SHP77 (cell line): ENCODE results near the gene TMEM272.

Experiments used
- DNase-seq, 2 experiments: peaks; one replicate each; lab custom pipeline; 2025; lab: John Stamatoyannopoulos, UW

TMEM272 gene

DNA sequence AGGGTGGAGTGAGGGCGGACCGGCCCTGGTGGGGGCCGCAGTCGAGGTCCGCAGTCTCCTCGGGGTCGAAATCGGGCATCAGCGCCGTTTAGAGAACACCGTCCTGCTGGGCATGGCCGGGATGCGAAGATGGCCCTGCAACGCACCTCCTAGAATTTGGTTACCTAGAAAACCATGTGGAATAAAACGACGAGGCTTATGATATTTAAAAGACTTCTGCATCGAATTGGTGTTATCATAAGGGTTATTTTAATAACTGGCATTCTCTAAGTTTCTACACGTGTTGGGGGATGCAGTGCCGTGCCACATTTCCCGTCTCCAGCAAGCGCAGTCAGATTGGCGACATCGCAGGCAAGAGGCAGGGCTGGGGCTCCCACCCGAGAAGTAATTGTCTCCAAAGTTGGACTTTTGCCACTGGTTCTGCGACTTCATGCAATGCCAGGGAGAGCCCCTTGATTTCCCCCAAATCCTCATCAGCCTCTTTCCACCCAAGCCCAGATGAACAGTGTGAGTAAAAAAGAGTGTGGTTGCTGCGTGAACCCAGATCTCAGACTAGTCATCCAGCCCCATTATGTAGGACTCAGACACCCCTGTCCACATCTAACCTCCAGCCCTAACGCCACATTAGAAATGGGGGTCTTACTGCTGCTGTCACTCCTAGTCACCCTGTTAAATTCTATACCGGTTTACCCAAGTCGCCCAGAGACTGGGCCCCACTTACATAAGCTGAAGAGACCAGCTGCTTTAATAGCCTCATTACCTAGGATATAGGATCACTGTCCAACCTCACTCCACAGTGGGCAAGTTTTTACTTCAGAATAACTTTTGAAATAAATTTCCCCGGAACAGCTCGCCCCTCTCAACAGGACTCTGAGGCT is 40.4 kb downstream of the TMEM272 start:
- DNase-seq: peak in 1 of 2 experiments; percentile 0

DNA sequence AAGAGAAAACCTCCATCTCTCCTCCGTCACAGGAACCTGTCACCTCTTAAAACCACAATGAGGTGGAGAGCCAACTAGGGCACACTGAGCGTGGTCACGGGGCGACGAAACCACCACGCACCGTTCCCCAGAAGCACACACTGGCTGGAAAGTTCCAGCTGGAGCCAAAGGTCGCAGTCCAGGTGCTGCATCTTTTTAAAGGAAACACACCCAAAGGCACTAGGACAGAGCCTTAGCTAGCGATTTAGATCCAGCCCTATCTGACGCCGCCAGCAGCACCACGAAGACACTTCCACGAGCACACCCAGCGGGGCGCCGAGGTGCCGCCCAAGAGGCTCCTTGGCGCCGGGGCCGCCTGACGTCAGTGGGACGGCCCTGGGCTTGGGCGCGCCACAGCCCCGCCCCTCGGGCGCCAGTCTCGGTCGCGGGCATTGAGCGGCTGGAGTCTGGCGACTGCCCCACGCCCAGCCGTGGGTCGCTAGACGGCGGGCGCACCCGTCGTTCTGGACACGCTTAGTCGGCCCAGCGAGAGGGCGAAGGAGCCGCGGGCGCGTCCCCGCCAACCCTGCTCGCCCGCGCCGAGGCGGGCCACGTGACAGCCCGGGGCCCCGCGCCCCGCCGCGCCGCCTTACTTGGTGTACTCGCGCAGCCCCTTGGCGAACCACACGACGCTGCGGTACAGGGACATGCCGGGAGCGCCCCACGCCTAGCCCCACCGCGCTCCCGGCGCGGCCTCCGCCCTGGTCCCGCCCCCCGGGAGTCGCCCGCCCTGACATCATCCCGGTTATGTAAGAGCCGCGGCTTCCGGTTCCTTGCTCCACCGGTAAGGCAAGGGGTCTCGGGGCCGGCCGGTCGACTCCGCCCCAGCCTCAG is 41.3 kb downstream of the TMEM272 start, which contains the start of gene DHRS12:
TSS of gene DHRS12 (minus strand) at position 742 of the 873 bp plus-strand sequence. CDS start 4,504 bp downstream, outside the sequence.
- DNase-seq: peak; percentile 47 to 62

DNA sequence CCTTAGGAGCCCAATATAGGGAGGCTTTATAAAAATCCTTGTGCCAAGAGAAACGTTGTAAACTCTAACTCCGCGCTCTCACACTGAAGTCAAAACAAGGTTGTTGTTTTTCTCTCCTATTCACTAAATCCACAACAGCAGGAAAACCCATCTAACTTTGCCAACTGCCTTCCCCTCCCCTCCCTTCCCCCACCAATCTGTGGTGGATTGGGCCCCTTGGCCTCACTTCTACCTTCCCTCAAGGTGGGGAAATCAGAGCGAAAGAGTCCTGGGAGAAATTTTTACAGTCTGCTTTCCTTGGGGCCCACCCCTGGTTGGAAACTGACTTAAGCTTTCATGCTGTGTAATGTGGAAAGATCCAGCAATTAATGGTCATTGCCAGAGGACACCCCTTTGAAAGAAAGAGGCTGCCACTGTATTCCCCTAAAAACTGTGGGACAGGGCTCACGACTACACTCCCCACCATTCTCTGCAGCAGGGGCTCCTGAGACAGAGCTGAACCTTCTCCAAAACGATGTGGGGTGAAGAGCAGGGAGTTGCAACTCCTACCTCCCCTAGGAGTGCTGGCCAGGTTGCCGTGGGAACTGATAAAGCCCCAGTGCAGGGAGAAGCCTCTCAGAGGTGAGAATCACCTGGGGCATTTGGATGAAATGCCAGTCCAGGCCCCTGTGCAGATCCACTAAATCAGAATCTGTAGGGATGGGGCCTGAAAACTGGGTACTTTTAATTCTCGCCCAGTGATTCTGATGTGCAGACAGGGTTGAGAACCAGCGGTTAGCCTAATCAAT is 42.2 kb downstream of the TMEM272 start:
- DNase-seq: no peak

DNA sequence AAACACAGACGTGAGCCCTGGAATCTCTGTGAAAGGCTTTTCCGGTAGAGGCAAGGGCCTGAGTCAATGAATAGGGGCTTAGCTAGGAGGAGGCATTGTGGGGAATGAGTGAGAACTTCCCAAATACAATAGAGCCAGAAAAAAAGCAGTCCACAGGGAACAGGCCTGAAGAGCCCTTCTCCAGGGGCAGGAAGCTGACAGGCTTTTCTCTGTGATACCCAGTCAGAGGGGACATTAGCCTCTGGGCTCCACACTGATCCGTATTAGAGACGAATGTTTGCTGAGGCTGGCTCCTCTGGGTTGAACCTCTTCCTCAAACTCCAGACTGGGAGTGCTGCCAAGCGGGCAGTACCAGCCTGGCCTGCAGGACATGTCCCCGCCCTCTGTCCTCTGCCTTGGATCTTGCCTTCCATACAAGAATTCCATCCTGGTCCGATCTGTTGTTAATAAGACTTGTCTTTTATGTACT is 43.3 kb downstream of the TMEM272 start:
- DNase-seq: peak; percentile 27 to 54

DNA sequence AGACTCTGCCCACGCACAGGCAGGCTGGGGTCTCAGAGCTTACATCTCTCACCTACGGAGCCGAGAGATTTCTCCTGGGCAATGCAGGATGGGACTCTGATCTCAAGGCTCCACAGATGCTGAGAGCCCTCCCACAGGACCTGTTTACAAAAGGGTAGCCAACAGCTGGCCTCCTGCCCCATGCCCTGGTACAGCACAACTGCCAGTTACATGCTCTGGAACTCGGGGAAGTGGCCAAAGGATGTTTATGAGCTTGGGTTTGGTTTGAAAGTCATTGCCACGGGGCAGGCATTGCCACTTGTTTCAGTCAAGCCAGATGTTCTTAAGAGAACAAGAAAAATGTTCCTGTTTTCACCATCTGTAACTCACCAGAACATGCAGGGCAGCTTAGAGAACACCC is 44.5 kb downstream of the TMEM272 start:
- no peak for DNase-seq

DNA sequence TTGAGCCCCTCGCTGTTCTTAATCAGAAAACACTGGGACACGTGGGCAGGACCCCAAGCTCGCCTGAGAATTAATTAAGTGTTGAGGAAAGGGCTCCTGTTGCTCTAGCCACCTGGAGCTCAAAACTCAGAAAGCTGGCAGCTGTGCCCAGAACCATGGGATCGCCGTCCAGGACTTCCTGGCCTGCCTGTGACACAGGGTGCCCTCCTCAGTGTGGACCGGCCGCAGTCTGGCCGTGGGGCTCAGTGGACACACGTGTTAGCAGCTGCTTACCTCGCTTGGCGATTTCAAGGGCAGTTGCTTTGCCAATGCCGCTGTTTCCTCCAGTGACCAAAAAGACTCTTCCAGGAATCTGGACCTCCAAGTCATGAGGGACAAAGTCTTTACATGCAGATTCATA is 45.7 kb downstream of the TMEM272 start:
- no peak for DNase-seq

DNA sequence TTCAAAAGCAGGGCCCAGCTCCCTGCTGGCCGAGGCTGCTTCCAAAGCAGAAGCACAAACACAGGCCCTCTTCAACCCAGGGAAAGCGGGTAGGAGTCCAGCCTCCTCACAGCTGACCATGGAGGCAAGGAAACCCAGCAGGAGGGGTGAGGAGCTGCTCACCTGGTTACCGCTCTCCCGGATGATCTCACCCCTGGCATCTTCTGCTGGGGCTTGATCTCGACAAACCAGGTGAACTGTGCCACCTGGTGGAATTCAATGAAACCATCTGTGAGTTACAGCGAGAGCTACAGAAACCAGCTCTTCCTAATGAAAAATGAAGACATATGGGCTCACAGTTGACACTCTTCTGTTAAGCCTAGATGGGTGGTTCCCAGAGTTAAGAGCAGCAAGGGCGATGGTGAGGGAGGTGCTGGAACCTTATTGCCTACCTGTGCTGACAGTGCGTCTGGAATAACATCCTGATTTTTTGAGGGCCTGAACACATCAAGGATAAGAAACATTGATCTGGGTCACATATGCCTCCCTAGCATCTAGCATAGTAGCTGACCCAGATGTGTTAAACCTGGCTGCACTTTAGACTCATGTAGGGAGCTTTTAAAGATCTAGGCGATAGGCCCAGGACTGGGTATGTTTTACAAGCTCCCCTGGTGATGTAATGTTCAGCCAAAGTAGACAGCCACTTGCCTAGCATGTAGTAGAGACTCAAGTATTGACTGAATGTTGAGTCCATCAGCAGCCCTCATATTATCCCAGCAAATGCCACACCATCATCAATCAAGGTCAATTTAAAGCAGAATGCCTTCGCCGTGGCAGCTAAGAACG is 47.1 kb downstream of the TMEM272 start:
- DNase-seq: peak; percentile 76 to 77

DNA sequence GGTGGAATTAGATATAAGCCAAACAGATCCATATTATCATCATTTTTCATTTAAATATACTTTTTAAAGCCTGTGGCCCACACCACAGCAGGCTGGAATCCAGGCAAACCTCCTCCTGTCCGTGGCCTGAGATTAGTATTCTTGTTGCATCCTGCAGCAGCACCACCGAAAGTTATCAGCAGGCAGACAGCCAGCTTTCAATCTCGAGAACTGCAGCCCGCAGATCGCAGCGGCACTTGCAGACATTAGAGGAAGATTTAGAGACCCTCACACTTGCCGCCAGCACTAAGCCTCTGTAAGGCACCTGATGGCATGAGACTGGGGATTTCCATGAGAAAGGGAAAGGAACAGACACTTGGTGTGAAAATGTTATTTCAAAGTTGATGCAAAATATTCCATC is 48.4 kb downstream of the TMEM272 start:
- no peak for DNase-seq

DNA sequence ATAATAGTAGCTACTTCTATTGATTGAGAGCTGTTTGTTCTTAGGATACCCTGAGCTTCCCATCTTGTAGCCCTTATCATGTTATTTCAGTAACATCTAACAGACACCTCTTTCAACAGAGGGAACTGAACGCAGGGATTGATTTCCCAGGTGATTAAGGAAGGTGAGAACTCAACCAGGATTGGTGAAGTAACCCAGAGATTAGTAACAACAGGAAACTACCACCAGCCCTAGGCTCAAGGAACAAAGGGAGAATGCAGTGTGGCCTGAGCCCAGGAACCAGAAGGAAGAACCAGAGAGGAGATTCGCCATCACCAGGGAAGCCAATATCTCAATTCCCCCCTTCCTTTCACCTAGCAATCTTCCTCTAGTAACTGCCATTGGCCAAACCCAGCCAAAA is 49.6 kb downstream of the TMEM272 start:
- DNase-seq: no peak

DNA sequence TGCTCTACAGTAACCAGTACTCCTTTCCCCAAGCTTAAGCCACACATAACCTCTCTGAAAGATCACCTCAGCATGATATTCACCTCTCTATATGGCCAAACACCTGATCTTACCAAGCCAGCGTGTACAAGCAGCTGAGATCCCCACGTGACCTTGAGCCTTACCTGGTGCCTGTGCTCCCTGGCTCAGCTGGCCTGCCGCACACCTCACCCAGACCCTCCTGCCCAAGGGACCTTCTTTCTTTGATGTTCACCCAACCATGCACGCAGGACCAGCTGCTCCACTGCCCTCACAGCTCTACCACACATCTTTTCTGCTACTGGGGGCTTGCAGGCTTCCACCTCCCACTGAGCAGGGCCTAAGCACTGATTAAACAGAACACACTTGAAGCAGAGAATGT is 50.0 kb downstream of the TMEM272 start:
- DNase-seq: no peak

DNA sequence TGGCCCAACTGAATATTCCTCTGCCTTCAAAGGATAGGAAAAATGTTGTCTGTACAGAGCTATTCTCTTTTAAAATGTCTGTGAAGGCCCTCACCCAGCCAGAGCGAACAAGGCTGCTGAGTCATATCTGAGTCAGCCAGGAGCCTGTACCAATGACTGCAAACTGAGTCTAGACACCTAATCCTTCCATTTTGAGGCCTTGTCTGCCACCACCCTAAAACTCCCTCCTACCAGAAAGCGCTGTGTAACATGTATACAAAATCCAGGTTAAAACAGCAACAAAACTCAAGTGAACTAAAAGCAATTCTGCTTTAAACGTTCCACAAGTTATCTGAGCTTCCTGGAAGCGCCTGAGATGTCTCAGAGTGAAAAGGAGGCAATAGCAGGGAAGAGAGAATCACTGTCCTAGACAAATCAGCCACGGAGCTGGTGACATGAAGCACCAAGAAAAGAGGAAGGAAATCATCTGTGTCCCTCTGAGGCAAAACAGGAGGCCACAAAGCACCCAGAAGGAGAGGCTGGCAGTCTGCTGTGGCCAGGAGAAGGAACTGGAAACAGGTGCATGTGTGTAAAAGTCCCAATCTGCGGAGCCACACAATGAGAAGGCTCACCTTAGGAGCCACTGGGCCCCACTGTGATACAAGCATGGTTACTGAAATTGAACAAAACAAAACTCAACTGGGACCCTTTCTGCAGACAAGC is 51.3 kb downstream of the TMEM272 start:
- no peak for DNase-seq

DNA sequence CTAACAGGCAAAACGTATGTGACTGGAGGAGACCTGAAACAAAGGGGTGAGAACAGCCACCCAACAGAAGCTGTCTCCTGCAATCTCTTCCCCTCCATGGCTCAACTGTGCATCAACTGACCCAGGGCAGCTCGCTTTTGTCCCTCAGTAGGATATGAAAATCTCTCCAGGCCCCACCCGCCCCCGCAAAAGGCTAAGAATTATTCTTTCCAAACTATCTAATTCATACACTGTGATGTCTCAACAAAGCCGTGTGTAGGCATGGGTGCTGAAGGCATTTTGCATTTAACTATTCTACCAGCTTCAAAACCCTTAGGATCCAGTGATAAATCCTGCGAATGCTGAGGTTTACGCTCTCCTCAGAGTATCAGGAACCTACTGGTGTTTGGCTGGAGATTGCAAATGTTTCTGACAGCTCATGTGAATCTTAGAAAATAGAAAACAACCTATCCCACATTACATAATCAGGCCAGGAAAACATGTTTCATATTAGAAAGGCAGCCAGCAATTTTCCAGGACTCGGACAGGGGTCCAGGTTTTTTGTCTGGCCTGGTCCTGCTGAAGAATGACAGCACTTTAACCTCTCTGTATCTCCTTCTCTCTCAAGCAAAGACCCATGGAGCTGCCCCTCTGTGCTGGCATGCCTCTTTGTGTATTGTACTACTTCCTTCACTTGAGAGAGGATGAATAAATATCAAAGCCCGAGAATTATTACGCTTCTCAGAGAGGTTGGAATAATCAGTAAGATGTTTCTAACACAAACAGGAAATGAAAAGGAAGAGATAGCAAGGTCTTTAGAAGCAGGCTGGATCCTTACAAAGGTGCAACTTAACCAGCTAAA is 58.3 kb downstream of the TMEM272 start:
- no peak for DNase-seq

DNA sequence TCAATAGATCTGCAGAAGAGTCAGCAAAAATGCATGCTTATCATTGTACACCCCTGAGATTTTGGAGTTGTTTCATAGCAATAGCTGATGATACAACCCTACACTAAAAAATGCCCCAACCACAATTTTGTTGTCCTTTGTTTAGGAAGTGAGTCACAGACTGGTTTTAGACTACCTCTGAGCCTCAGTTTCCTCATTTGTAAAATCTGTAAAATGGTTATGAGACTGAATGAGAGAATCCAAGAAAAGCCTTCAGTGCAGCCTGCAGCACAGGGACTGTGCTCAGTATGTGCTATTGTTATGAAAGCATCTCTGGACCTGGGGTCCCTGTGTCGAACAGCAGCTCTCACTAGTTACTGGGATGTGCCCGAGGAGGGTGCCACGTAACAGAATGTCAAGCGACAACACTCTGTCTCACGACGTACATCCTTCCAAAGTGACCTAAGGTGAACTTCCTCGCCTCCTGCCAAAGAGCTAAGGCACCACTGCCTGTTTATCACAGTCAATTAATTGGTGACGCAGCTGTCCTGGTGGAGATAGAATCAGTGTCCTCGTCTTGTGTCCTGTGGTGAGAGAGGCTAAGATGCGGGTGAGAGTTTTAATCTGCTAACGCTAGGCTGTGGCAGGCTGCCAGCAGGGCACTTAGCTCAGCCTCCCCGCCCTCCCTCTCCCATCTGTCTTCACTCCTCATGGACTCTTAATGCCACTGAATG is 59.1 kb downstream of the TMEM272 start:
- peak; percentile 46 to 49 for DNase-seq

DNA sequence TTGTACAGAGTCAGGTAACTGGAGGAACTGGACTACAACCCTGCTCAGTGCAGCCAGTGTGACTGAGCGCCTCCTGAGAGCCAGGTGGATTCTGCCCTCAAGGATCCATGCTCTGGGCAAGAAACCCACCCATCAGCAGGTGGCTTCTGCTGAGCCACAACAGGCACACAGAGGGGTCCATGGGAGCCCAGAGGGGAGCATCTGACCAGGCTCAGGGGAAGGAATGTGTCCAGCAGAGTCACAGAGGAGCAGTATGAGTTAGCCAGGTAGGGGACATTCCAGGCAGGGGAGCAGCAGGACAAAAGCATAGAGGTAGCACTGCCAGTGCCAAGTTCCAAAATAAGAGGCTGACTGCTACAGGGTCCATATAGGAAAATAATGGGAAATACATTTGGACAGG is 60.9 kb downstream of the TMEM272 start:
- no peak for DNase-seq

DNA sequence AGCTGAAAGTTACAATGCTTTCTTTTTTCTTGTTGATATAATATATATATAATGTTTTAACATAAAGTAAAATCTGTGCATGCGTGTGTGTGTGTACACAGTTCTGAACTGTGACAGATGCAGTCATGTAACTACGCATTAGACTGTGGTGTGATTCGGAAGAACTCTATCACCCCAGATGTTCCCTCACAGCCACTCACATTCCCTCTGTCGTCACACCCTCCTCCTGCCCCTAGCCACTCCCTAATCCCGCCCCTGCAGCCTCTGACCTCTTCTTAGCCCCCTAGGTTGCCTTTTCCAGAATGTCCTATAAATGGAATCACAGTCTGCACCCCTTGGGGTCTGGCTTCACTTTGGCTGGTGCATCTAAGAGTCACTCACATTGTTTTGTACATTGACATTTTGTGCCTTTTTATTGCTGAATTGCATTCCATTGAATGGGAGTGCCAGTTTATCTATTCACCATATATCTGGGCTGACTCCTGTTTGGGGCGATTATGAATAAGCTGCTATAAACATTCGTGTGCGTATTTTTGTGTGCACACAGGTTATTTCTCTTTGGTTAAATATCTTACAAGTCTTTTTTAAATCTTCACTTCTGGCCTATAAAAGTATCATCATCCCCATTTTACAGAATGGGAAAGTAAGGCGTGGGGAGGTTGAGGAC is 61.4 kb downstream of the TMEM272 start:
- no peak for DNase-seq

DNA sequence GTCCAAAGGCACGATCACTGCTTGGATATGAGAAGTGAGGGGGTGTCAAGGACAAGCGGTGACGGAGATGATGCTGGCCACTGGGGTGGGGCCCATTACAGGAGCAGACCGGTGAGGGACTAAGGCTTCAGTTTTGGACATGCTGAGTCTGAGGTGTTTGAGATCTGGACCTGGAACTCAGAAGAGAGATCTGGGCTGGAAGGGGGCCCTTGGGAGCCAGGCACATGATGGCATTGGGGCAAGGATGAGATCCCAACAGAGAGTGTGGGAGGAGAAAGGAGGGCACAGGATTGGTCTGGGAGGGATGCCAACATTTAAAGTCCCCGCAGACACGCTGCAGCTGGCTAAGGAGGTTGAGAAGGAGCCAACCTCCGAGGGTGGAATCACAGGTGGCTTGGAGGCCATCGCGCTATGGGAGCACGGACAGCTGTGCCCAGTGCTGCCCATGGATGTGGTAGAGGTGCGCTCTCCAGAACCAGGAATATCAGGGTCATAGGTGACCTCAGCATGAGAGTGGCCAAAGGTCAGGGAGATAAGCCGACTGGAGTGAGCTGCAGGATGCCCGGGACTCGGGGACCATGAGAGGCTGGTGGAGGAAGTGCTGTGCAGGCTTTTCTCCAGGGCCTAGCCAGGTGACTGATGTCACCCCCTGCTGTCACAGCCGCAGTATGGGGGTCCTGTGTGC is 62.8 kb downstream of the TMEM272 start:
- DNase-seq: no peak

DNA sequence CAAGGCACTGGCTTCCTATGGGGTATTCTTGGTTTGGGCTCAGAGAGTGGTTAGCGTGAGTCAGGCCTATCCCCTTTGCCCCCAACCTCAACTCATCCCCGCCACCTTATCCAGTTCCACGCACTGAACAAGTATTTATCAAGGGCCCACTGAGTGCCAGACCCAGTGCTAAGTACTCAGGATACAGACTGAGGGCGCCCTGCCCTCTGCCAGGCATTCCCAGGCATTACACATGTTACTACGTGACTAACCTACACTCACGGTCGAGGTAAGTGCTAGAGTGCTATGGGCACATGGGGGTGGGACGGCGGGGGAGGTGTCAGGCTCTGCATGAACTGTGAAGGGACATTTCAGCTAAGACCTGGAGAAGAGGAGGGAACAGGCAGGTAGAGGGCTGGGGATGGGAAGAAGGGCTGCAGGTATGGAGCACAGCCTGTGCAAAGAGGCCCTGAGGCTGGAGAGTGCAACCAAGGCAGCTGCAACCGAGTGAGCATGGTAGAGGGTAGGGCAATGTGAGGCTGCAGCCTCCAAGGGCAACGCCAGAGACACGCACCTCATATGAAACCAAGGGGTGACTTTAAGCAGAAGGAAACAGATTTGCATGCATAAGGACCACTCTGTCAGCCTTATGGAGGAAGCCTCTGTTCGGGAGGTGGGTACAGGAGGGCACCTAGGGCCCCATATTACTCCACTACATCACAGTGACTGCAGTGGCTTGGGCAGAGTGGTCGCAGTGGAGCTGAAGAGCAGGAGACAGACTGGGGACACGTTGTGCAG is 63.5 kb downstream of the TMEM272 start:
- peak; percentile 12 to 44 for DNase-seq
